Activated B cell treated with CpG ODN at 0.5 μM for 24 hours (primary cell): ENCODE data around the gene HORMAD2. TPM values are rescaled to one million over a fixed set of nuclear protein-coding genes. Genes with fewer than 3 reads are reported as not detected.

Experiments used
- ATAC-seq: fragments of 200-7000 bp; cut with Tn5 transposase; one replicate; pipeline ENCODE4 v1.10.0; 2021; ENCODE audit warnings: low read depth, mild to moderate bottlenecking, moderate library complexity
- CTCF ChIA-PET: fragments of 350-600 bp; sonication (Branson Sonifier 250); formaldehyde crosslinking; loops from one replicate; lab custom pipeline; 2021; ENCODE audit warnings: antibody characterized with exemption; lab: Charles Lee
- POLR2A ChIA-PET: fragments of 350-600 bp; sonication (Branson Sonifier 250); formaldehyde crosslinking; loops from one replicate; lab custom pipeline; 2021; ENCODE audit warnings: antibody characterized with exemption; lab: Charles Lee
- DNase-seq: peaks from one replicate; pipeline ENCODE4 v3.0.0; 2022
- H3K27ac Mint-ChIP-seq: one replicate; pipeline ENCODE4 v1.8.0; 2020; ENCODE audit warnings: mixed read lengths
- H3K27me3 Mint-ChIP-seq: one replicate; pipeline ENCODE4 v1.8.0; 2021; ENCODE audit warnings: mixed read lengths
- H3K36me3 Mint-ChIP-seq: one replicate; pipeline ENCODE4 v1.8.0; 2021; ENCODE audit warnings: low read depth, mixed read lengths
- H3K4me1 Mint-ChIP-seq: one replicate; pipeline ENCODE4 v1.8.0; 2021; ENCODE audit warnings: mixed read lengths
- H3K4me3 Mint-ChIP-seq: one replicate; pipeline ENCODE4 v1.8.0; 2020; ENCODE audit warnings: mild to moderate bottlenecking, mixed read lengths
- H3K9me3 Mint-ChIP-seq: one replicate; pipeline ENCODE4 v1.8.0; 2020; ENCODE audit warnings: mixed read lengths
- CTCF ChIP-seq: fragments of 200-600 bp; IDR thresholded peaks from one replicate; pipeline ENCODE4 v1.8.0; 2022; ENCODE audit warnings: antibody characterized with exemption, mild to moderate bottlenecking
- intact Hi-C: fragments of 100-400 bp; cut with micrococcal nuclease; formaldehyde crosslinking; loops from one replicate; pipeline ENCODE4 v1.15.1; 2024
- total RNA-seq: library from RNA; stranded (reverse); gene quantifications from 2 replicates; pipeline ENCODE4 v1.2.3, GENCODE V29; 2022

HORMAD2 gene
- total RNA-seq, 1 donor from 2014 or later, result not detected

DNA sequence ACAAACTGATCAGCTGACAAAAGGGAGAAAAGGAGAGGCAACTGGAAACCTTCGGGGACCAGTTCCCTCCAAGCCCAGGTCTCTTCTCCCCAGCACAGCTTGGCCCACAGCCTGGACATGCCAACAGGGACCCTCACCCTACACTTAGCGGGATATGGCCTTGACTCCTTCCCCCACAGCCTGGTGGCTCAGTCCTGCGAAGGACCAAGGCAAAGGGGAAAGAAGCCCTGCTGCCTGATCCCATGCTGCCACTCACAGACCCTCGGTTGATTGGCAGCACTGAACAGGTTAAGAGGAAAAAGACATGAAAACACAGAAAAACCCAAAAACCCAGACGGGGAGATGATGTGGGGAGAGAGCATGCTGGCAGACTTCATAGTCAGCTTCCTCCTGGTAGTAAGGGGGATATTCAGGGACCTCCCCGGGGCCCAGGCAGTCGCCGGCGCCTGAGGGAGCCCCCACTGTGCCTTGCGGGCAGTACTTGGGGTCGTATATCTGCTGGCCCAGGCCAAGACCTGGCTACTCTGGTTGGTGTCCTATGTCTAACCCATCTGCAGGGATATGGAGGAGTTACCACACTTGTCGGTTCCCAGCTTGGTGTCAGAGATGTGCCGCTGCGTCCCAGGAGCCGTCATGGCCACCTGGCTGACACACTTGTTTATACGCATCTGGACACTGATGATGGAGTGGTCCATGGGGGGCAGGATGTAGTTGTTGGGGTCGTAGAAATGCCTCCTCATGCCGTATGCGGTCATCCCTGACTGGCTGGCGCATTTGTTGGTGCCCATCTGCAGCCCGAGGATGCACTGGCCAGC, 34.2 kb upstream of the HORMAD2 start:
- Mint-ChIP-seq H3K4me1 (peaks cover 6% of the 10 kb centered on the region), H3K9me3 (no peaks in the 10 kb centered on the region), H3K36me3 (no peaks in the 10 kb centered on the region), H3K27ac (no peak overlapping the region), H3K27me3 (no peaks in the 10 kb centered on the region), H3K4me3 (no peak overlapping the region)
- ATAC-seq (no peak), DNase-seq (no peak)
- POLR2A ChIA-PET, result interaction anchor here (0.5 to 0.6 kb wide), 2 partner anchors 456 to 718 kb away, joined by 3 read pairs; no protein-coding TSS in a partner anchor
- intact Hi-C loops, result no loop called here
- CTCF ChIA-PET, result no interaction called here
- no peak for TF ChIP-seq CTCF

GRCh38 chr22:30046716-30047363, 33.4 kb upstream of the HORMAD2 start:
- peaks cover 6% of the 10 kb centered on the region for H3K4me1 Mint-ChIP-seq
- no peak for DNase-seq
- no peaks in the 10 kb centered on the region for H3K27me3 Mint-ChIP-seq
- CTCF ChIA-PET, result no interaction called here
- POLR2A ChIA-PET, result interaction anchor here (0.5 kb wide), 1 partner anchor 457 kb away, joined by 3 read pairs; no protein-coding TSS in a partner anchor
- H3K4me3 Mint-ChIP-seq, result no peak overlapping the region
- TF ChIP-seq CTCF, result no peak
- H3K27ac Mint-ChIP-seq, result no peak overlapping the region
- intact Hi-C loops, result no loop called here
- H3K9me3 Mint-ChIP-seq, result no peaks in the 10 kb centered on the region
- ATAC-seq, result no peak
- no peaks in the 10 kb centered on the region for H3K36me3 Mint-ChIP-seq

DNA sequence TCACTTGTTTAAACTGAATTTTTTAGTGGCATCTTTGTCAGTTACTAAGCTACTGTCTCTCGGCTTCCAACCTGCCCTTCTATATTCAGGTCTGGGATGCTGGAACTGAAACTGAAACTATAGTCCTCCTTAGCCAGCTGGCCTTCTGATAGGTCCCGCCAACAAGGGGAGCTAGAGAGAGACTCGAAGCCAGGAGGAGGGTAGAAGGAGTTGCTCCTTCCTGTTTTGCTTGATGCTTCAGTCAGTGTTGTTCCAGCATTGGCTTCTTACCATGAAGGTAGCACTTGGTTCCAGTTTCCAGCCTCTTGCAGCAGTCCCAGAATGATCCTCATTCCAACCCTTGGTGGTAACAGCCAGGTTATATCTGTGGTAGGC, 32.9 kb upstream of the HORMAD2 start:
- H3K4me3 Mint-ChIP-seq, result no peak overlapping the region
- DNase-seq, result no peak
- TF ChIP-seq CTCF, result no peak
- no peak overlapping the region for H3K27ac Mint-ChIP-seq
- H3K9me3 Mint-ChIP-seq, result no peaks in the 10 kb centered on the region
- H3K36me3 Mint-ChIP-seq, result no peaks in the 10 kb centered on the region
- intact Hi-C loops, result no loop called here
- ChIA-PET POLR2A (no interaction called here), CTCF (no interaction called here)
- H3K27me3 Mint-ChIP-seq, result no peaks in the 10 kb centered on the region
- peaks cover 6% of the 10 kb centered on the region for H3K4me1 Mint-ChIP-seq
- no peak for ATAC-seq

- Mint-ChIP-seq H3K36me3 (no peaks in the 10 kb centered on the region), H3K9me3 (no peaks in the 10 kb centered on the region), H3K27me3 (no peaks in the 10 kb centered on the region), H3K27ac (no peak overlapping the region), H3K4me3 (no peak overlapping the region), H3K4me1 (peaks cover 6% of the 10 kb centered on the region)
- ChIA-PET POLR2A (no interaction called here), CTCF (no interaction called here)
- DNase-seq (no peak), ATAC-seq (no peak)
- intact Hi-C loops, result no loop called here
- no peak for TF ChIP-seq CTCF
Observed at GRCh38 chr22:30048681-30049080, 31.6 kb upstream of the HORMAD2 start.

DNA sequence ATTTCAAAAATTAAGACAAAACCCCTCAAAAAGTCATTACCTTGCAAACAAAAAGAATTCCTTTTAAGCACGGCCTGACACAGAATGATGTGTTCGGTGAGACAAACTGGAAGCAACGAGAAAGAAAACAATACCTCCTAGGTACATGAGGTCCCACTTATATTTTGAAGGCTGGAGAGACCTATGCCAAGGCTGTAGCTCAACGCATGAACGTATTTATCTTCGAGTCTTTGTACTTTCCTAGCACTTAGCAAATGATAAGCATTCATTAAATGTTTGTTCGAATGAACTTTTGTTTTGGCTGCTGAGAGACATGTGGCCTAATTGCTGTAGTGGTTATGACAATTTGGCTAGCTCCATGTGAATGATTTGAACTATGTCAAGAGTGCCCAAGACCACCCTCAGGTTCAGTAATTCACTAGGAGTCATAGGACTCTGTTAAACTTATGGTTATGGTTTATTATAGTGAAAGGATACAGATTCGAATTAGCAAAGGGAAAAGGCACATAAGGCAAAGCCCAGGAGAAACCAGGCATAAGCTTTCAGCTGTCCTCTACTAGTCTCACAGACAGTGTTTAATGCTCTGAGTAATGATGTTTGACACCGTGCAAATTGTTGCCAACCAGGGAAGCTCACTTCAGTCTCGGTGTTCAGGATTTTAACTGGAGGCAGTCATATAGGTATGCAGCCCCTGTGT, 26.0 kb upstream of the HORMAD2 start:
- peaks cover 20% of the 10 kb centered on the region for H3K9me3 Mint-ChIP-seq
- H3K27me3 Mint-ChIP-seq, result peaks cover under 1% of the 10 kb centered on the region
- peaks cover 2% of the 10 kb centered on the region for H3K36me3 Mint-ChIP-seq
- POLR2A ChIA-PET, result no interaction called here
- TF ChIP-seq CTCF, result no peak
- no peaks in the 10 kb centered on the region for H3K4me1 Mint-ChIP-seq
- H3K4me3 Mint-ChIP-seq, result no peak overlapping the region
- intact Hi-C loops, result no loop called here
- DNase-seq (no peak), ATAC-seq (no peak)
- no peak overlapping the region for H3K27ac Mint-ChIP-seq
- CTCF ChIA-PET, result no interaction called here
